Measurements from ENCODE around the gene BANF1.
A peak's percentile ranks its signal among the peaks of the same experiment; 100 is the strongest.

Gene BANF1

GRCh38 chr11:66052664-66052982 lies 50.3 kb downstream of the BANF1 start:
- Histone ChIP-seq H3K27ac (peak overlapping the region; percentile 48 to 96 (median 89)), H3K4me3 (peak overlapping the region; percentile 81 to 99 (median 95))
